Measurements from ENCODE around the gene GPBP1. TPM values are rescaled to one million over a fixed set of nuclear protein-coding genes. Genes with fewer than 3 reads are reported as not detected.
A peak's percentile ranks its signal among the peaks of the same experiment; 100 is the strongest.

GPBP1 gene
- total RNA-seq, 1 donor = 56.8 TPM

DNA sequence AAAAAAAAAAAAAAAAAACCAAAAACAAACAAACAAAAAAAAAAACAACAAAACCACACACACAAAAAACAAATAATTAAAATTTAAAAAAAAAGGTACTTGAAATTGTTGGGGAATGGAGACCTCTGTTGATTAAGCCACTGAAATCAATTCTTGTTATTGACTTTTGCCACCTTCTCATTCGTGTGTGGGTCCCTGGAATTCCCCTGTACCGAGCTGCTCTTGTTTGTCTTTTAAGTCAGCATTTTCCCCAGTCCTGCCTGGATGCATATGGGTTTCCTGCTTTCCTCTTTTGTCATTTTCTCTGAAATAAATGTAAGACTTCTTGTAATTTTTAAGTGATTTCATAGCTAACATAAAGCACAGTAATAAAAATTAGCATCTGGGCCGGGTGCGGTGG lies 45.5 kb downstream of the GPBP1 start:
- DNase-seq (ENCODE audit: insufficient read length, low spot score, missing footprints) = no peak
- Histone ChIP-seq H3K9me3 (ENCODE audit: low read depth, low read length) (no peaks in the 10 kb centered on the region), H3K27ac (ENCODE audit: low read depth, low read length) (no peak overlapping the region), H2AFZ (ENCODE audit: low read length) (no peak overlapping the region), H3K4me2 (ENCODE audit: insufficient read depth, low read length) (no peak overlapping the region), H3K4me1 (ENCODE audit: insufficient read depth, low read length) (peaks cover 23% of the 10 kb centered on the region), H3K79me2 (ENCODE audit: insufficient read depth, low read length) (peaks cover 85% of the 10 kb centered on the region), H3K36me3 (ENCODE audit: insufficient read depth, low read length) (peaks cover 8% of the 10 kb centered on the region), H4K20me1 (ENCODE audit: insufficient read depth, low read length) (peaks cover 37% of the 10 kb centered on the region), H3K4me3 (ENCODE audit: insufficient read depth, low read length) (no peak overlapping the region), H3K27me3 (ENCODE audit: insufficient read depth, low read length) (no peaks in the 10 kb centered on the region)
- TF ChIP-seq, protein P1, sequence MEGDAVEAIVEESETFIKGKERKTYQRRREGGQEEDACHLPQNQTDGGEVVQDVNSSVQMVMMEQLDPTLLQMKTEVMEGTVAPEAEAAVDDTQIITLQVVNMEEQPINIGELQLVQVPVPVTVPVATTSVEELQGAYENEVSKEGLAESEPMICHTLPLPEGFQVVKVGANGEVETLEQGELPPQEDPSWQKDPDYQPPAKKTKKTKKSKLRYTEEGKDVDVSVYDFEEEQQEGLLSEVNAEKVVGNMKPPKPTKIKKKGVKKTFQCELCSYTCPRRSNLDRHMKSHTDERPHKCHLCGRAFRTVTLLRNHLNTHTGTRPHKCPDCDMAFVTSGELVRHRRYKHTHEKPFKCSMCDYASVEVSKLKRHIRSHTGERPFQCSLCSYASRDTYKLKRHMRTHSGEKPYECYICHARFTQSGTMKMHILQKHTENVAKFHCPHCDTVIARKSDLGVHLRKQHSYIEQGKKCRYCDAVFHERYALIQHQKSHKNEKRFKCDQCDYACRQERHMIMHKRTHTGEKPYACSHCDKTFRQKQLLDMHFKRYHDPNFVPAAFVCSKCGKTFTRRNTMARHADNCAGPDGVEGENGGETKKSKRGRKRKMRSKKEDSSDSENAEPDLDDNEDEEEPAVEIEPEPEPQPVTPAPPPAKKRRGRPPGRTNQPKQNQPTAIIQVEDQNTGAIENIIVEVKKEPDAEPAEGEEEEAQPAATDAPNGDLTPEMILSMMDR (IDR thresholded peaks at IDR 0.05; ENCODE audit: extremely low read depth, low read depth, low read length) = no peak

- Histone ChIP-seq H3K27me3 (ENCODE audit: insufficient read depth, low read length) (no peaks in the 10 kb centered on the region), H3K36me3 (ENCODE audit: insufficient read depth, low read length) (no peaks in the 10 kb centered on the region), H3K9me3 (ENCODE audit: low read depth, low read length) (no peaks in the 10 kb centered on the region), H2AFZ (ENCODE audit: low read length) (no peak overlapping the region), H3K4me1 (ENCODE audit: insufficient read depth, low read length) (peaks cover 13% of the 10 kb centered on the region), H4K20me1 (ENCODE audit: insufficient read depth, low read length) (peaks cover 34% of the 10 kb centered on the region), H3K79me2 (ENCODE audit: insufficient read depth, low read length) (peaks cover 82% of the 10 kb centered on the region), H3K4me2 (ENCODE audit: insufficient read depth, low read length) (no peak overlapping the region), H3K4me3 (ENCODE audit: insufficient read depth, low read length) (no peak overlapping the region), H3K27ac (ENCODE audit: low read depth, low read length) (no peak overlapping the region)
- TF ChIP-seq, protein P1 (IDR thresholded peaks at IDR 0.05; ENCODE audit: extremely low read depth, low read depth, low read length) = peak; percentile 85
- DNase-seq (ENCODE audit: insufficient read length, low spot score, missing footprints) = peak; percentile 37
Measured at GRCh38 chr5:57221049-57221568, 47.2 kb downstream of the GPBP1 start.

GRCh38 chr5:57225553-57225952 lies 51.7 kb downstream of the GPBP1 start:
- no peak overlapping the region for H2AFZ ChIP-seq (ENCODE audit: low read length)
- H3K79me2 ChIP-seq (ENCODE audit: insufficient read depth, low read length) = peaks cover 82% of the 10 kb centered on the region
- TF ChIP-seq, protein P1 (IDR thresholded peaks at IDR 0.05; ENCODE audit: extremely low read depth, low read depth, low read length) = no peak
- no peak overlapping the region for H3K4me3 ChIP-seq (ENCODE audit: insufficient read depth, low read length)
- no peaks in the 10 kb centered on the region for H3K27me3 ChIP-seq (ENCODE audit: insufficient read depth, low read length)
- H4K20me1 ChIP-seq (ENCODE audit: insufficient read depth, low read length) = peaks cover 32% of the 10 kb centered on the region
- no peaks in the 10 kb centered on the region for H3K4me1 ChIP-seq (ENCODE audit: insufficient read depth, low read length)
- H3K36me3 ChIP-seq (ENCODE audit: insufficient read depth, low read length) = no peaks in the 10 kb centered on the region
- H3K4me2 ChIP-seq (ENCODE audit: insufficient read depth, low read length) = no peak overlapping the region
- no peak for DNase-seq (ENCODE audit: insufficient read length, low spot score, missing footprints)
- no peak overlapping the region for H3K27ac ChIP-seq (ENCODE audit: low read depth, low read length)
- no peaks in the 10 kb centered on the region for H3K9me3 ChIP-seq (ENCODE audit: low read depth, low read length)

GRCh38 chr5:57229313-57229712 lies 55.5 kb downstream of the GPBP1 start:
- Histone ChIP-seq H3K79me2 (ENCODE audit: insufficient read depth, low read length) (peaks cover 71% of the 10 kb centered on the region), H2AFZ (ENCODE audit: low read length) (no peak overlapping the region), H4K20me1 (ENCODE audit: insufficient read depth, low read length) (peaks cover 18% of the 10 kb centered on the region), H3K36me3 (ENCODE audit: insufficient read depth, low read length) (peaks cover 25% of the 10 kb centered on the region), H3K4me2 (ENCODE audit: insufficient read depth, low read length) (no peak overlapping the region), H3K9me3 (ENCODE audit: low read depth, low read length) (peaks cover 2% of the 10 kb centered on the region), H3K4me3 (ENCODE audit: insufficient read depth, low read length) (no peak overlapping the region), H3K27me3 (ENCODE audit: insufficient read depth, low read length) (no peaks in the 10 kb centered on the region), H3K4me1 (ENCODE audit: insufficient read depth, low read length) (no peaks in the 10 kb centered on the region), H3K27ac (ENCODE audit: low read depth, low read length) (no peak overlapping the region)
- DNase-seq (ENCODE audit: insufficient read length, low spot score, missing footprints) = no peak
- TF ChIP-seq, protein P1 (IDR thresholded peaks at IDR 0.05; ENCODE audit: extremely low read depth, low read depth, low read length) = no peak
